ENCODE measurements around the gene FN3K. TPM values are rescaled to one million over a fixed set of nuclear protein-coding genes. Genes with fewer than 3 reads are reported as not detected.
"Not testable (repeated sequence)": the region's sequence is repeated elsewhere in the genome, so short reads cannot be mapped to it uniquely, and the experiment has no call there.

Gene FN3K
- total RNA-seq, 8 experiments from 2014 or later, result 1.0 to 11.3 (median 4.9) TPM

DNA sequence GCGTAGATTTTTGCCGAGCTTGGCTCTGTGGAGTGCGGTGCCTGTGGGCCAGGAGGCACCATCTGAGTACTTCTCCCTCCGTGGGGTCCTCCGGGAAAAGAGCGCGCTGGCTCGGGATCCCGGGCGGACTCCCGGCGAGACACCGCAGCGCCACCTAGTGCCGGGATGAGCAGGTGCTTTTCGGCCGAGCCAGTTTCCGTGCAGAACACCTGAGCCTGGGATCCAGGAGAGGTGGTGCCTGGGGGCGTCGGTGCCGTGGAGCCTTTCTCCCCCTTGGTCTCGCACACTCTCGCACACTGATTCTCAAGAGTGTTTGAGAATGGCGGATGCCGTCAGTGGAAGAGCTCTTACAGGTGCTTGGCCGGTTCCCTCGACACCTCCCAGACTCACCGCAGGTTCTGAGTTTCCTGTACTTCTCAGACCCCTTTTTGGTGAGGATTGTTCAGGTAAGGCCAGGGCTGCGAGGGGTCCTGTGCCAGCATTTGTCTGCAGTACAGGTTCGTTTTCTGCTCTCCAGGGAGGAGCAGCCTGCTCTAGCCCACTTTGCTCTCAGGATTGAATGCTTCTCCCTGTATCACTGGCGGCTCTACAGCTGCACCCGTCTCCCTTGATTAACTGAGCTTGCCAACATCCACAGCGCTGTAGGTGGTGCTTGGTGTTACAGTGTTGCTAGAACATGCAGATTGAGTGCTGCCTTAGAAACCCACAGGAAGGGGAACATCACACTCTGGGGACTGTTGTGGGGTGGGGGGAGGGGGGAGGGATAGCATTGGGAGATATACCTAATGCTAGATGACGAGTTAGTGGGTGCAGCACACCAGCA is 39.8 kb downstream of the FN3K start:
- ATAC-seq (replicated peaks in 6 of 8), result peak; percentile 31 to 81 (median 56)
- H3K27ac ChIP-seq, result no peak overlapping the region
- no peaks in the 10 kb centered on the region for H3K4me1 ChIP-seq (replicated peaks in 1 of 2)
- WGBS, 10 experiments, result 6 to 85% (median 48%) methylated on average over 5 to 14 of the region's 34 CpGs; no CpG with 5 or more reads in 4 of the 10 experiments
- no peak overlapping the region for H3K4me3 ChIP-seq
- in situ Hi-C loops (cut with MboI; ENCODE audit: low pct_unique_long_range_greater_than_20kb in 2 of 9, low sequenced_read_pairs in 9 of 9, unreplicated experiment in 9 of 9), result loop anchor here in 1 of 9 experiments (10.0 kb wide), 1 partner anchor 110 kb away; no protein-coding TSS in a partner anchor

DNA sequence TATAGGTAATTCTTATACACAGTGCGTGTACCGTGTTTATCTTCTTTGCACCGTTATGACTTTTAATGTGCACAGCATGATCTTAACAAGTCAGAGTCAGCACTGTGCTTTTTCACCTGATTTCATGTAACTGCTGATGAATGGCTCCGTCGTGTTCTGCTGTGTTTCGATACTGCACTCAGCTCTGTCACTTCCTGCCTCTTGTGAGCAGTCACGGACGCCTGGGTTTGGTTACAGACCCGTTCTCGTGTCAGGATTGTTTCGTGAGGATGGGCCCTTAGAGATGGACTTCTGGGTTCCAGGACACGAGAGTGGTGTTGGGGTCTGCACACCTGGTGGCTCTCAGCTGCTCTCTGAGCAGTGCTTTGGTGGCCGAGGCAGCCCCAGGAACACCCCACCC is 41.0 kb downstream of the FN3K start:
- no peak for ATAC-seq (replicated peaks in 6 of 8)
- no peaks in the 10 kb centered on the region for H3K4me1 ChIP-seq (replicated peaks in 1 of 2)
- 73 to 100% (median 96%) methylated on average over 2 to 13 of the region's 13 CpGs; no CpG with 5 or more reads in 2 of the 10 experiments for WGBS, 10 experiments
- H3K27ac ChIP-seq, result no peak overlapping the region
- in situ Hi-C loops (cut with MboI; ENCODE audit: low pct_unique_long_range_greater_than_20kb in 2 of 9, low sequenced_read_pairs in 9 of 9, unreplicated experiment in 9 of 9), result loop anchor here in 1 of 9 experiments (10.0 kb wide), 1 partner anchor 112 kb away; no protein-coding TSS in a partner anchor
- H3K4me3 ChIP-seq, result no peak overlapping the region

DNA sequence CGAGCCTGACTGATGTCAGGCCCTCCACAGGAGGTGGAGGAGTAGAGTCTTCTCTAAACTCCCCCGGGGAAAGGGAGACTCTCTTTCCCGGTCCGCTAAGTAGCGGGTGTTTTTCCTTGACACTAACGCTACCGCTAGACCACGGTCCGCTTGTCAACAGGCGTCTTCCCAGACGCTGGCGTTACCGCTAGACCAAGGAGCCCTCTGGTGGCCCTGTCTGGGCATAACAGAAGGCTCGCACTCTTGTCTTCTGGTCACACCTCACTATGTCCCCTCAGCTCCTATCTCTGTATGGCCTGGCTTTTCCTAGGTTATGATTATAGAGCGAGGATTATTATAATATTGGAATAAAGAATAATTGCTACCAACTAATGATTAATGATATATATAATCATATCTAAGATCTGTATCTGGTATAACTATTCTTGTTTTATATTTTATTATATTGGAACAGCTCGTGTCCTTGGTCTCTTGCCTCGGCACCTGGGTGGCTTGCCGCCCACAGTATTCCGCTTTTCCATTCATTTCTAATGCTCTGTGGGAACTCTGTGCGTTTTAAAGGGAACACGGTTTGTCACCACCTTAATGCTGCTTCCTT is 42.5 kb downstream of the FN3K start:
- in situ Hi-C loops (cut with MboI; ENCODE audit: low pct_unique_long_range_greater_than_20kb in 2 of 9, low sequenced_read_pairs in 9 of 9, unreplicated experiment in 9 of 9), result loop anchor here in 1 of 9 experiments (10.0 kb wide), 1 partner anchor 113 kb away; no protein-coding TSS in a partner anchor
- WGBS, 10 experiments, result 60 to 100% (median 96%) methylated on average over 1 to 8 of the region's 21 CpGs; no CpG with 5 or more reads in 2 of the 10 experiments
- H3K4me1 ChIP-seq (replicated peaks in 1 of 2), result not testable (repeated sequence)

GRCh38 chr17:82779541-82779940 is 44.1 kb downstream of the FN3K start:
- H3K27ac ChIP-seq, result no peak overlapping the region
- H3K4me3 ChIP-seq, result no peak overlapping the region
- WGBS, 10 experiments, result 100% methylated on average over 2 to 4 of the region's 23 CpGs; no CpG with 5 or more reads in 8 of the 10 experiments
- in situ Hi-C loops (cut with MboI; ENCODE audit: low pct_unique_long_range_greater_than_20kb in 2 of 9, low sequenced_read_pairs in 9 of 9, unreplicated experiment in 9 of 9), result loop anchor here in 1 of 9 experiments (10.0 kb wide), 1 partner anchor 115 kb away; no protein-coding TSS in a partner anchor
- no peak for ATAC-seq (replicated peaks in 6 of 8)
- peaks cover 0 to 2% of the 10 kb centered on the region in 2 donors for H3K4me1 ChIP-seq (replicated peaks in 1 of 2)

More for the DNA sequence above, 42.5 kb downstream of the FN3K start:
- ATAC-seq (replicated peaks in 6 of 8); H3K4me3 ChIP-seq; H3K27ac ChIP-seq: not testable (repeated sequence)

GRCh38 chr17:82780195-82780594 is 44.8 kb downstream of the FN3K start:
- no peak for ATAC-seq (replicated peaks in 6 of 8)
- H3K4me1 ChIP-seq (replicated peaks in 1 of 2), result peaks cover 0 to 2% of the 10 kb centered on the region in 2 donors
- 50 to 100% (median 81%) methylated on average over 1 to 11 of the region's 12 CpGs; no CpG with 5 or more reads in 4 of the 10 experiments for WGBS, 10 experiments
- no peak overlapping the region for H3K27ac ChIP-seq
- H3K4me3 ChIP-seq, result no peak overlapping the region
- in situ Hi-C loops (cut with MboI; ENCODE audit: low pct_unique_long_range_greater_than_20kb in 2 of 9, low sequenced_read_pairs in 9 of 9, unreplicated experiment in 9 of 9), result no loop called here

- WGBS, 10 experiments, result 40 to 100% (median 88%) methylated on average over 1 to 11 of the region's 27 CpGs; no CpG with 5 or more reads in 6 of the 10 experiments
- peak in 7 of 8 experiments; percentile 12 to 54 (median 49) for ATAC-seq (replicated peaks in 6 of 8)
- Histone ChIP-seq H3K4me1 (replicated peaks in 1 of 2) (peaks cover 0 to 2% of the 10 kb centered on the region in 2 donors), H3K27ac (no peak overlapping the region), H3K4me3 (no peak overlapping the region)
- in situ Hi-C loops (cut with MboI; ENCODE audit: low pct_unique_long_range_greater_than_20kb in 2 of 9, low sequenced_read_pairs in 9 of 9, unreplicated experiment in 9 of 9), result no loop called here
Observed at GRCh38 chr17:82780971-82781893, 45.8 kb downstream of the FN3K start.

DNA sequence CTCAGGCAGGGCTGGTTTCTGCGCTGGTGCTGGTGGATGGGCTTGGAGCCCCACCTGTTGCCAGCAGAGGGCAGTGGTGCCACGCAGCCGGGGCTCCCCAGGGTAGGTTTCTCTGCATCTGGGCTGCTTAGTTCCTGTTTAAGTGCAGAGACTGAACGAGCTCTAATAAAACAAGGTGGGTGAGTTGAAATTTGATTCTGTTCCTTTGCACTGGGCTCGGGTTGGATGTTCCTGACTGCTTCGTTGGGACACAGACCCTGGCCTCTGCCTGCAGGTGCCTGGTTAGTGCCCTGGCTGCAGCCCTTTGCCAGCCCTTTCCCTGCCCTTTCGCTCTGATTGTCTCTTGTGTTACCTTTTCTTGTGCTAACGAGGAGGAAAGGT is 46.5 kb downstream of the FN3K start:
- ATAC-seq (replicated peaks in 6 of 8), result peak; percentile 94 to 100 (median 99)
- Histone ChIP-seq H3K27ac (no peak overlapping the region), H3K4me1 (replicated peaks in 1 of 2) (peaks cover 0 to 2% of the 10 kb centered on the region in 2 donors), H3K4me3 (no peak overlapping the region)
- in situ Hi-C loops (cut with MboI; ENCODE audit: low pct_unique_long_range_greater_than_20kb in 2 of 9, low sequenced_read_pairs in 9 of 9, unreplicated experiment in 9 of 9), result no loop called here
- WGBS, 10 experiments, result 0 to 80% (median 56%) methylated on average over 1 to 7 of the region's 8 CpGs; no CpG with 5 or more reads in 4 of the 10 experiments

GRCh38 chr17:82782657-82783207 is 47.3 kb downstream of the FN3K start:
- 93 to 98% (median 97%) methylated on average over 6 to 13 of the region's 42 CpGs; no CpG with 5 or more reads in 3 of the 10 experiments for WGBS, 10 experiments
- Histone ChIP-seq H3K4me1 (replicated peaks in 1 of 2) (peaks cover 0 to 2% of the 10 kb centered on the region in 2 donors), H3K4me3 (no peak overlapping the region), H3K27ac (no peak overlapping the region)
- in situ Hi-C loops (cut with MboI; ENCODE audit: low pct_unique_long_range_greater_than_20kb in 2 of 9, low sequenced_read_pairs in 9 of 9, unreplicated experiment in 9 of 9), result no loop called here
- no peak for ATAC-seq (replicated peaks in 6 of 8)

DNA sequence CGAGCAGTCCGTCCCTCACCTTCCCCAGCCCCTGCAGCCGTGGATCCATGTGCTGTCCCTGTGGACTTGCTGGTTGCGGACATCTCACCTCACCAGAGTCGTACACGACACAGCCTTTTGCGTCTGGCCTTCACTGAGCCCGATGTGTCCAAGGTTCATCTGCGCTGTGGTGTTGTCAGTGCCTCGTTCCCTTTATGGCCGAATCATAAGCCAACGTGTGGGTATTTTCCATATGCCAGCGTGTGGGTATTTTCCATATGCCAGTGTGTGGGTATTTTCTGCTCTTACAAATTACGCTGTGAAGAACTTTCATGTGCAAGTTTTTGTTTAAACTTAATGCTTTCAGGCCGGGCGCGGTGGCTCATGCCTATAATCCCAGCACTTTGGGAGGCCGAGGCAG is 48.1 kb downstream of the FN3K start:
- H3K27ac ChIP-seq, result no peak overlapping the region
- WGBS, 10 experiments, result 80 to 100% (median 96%) methylated on average over 1 to 13 of the region's 18 CpGs; no CpG with 5 or more reads in 1 of the 10 experiments
- peaks cover 0 to 2% of the 10 kb centered on the region in 2 donors for H3K4me1 ChIP-seq (replicated peaks in 1 of 2)
- in situ Hi-C loops (cut with MboI; ENCODE audit: low pct_unique_long_range_greater_than_20kb in 2 of 9, low sequenced_read_pairs in 9 of 9, unreplicated experiment in 9 of 9), result no loop called here
- H3K4me3 ChIP-seq, result no peak overlapping the region
- ATAC-seq (replicated peaks in 6 of 8), result no peak

GRCh38 chr17:82785581-82785980 is 50.2 kb downstream of the FN3K start:
- H3K4me1 ChIP-seq (replicated peaks in 1 of 2); H3K4me3 ChIP-seq; in situ Hi-C loops (cut with MboI; ENCODE audit: low pct_unique_long_range_greater_than_20kb in 2 of 9, low sequenced_read_pairs in 9 of 9, unreplicated experiment in 9 of 9); H3K27ac ChIP-seq; ATAC-seq (replicated peaks in 6 of 8): not testable (repeated sequence)
- WGBS, 10 experiments, result no CpG with 5 or more reads among the region's 16 CpGs

- WGBS, 10 experiments, result 89 to 100% (median 93%) methylated on average over 3 to 5 of the region's 10 CpGs; no CpG with 5 or more reads in 7 of the 10 experiments
- no peak overlapping the region for H3K4me3 ChIP-seq
- peaks cover 0 to 2% of the 10 kb centered on the region in 2 donors for H3K4me1 ChIP-seq (replicated peaks in 1 of 2)
- in situ Hi-C loops (cut with MboI; ENCODE audit: low pct_unique_long_range_greater_than_20kb in 2 of 9, low sequenced_read_pairs in 9 of 9, unreplicated experiment in 9 of 9), result no loop called here
- H3K27ac ChIP-seq, result no peak overlapping the region
- ATAC-seq (replicated peaks in 6 of 8), result no peak
Observed at GRCh38 chr17:82786427-82786826, 51.0 kb downstream of the FN3K start.

All from motor neuron (in vitro differentiated cells).